HepG2 (cell line): ENCODE results near the gene COPZ2. TPM values are rescaled to one million over a fixed set of nuclear protein-coding genes. Genes with fewer than 3 reads are reported as not detected.
A peak's percentile ranks its signal among the peaks of the same experiment; 100 is the strongest.

Source experiments
- ELF1 ChIP-seq: sonication (generic); formaldehyde crosslinking; IDR thresholded peaks from 2 replicates; pipeline ENCODE4 v1.4.0; 2020; ENCODE audit warnings: missing genetic modification reagents
- GATAD2A ChIP-seq: IDR thresholded peaks from 2 replicates; pipeline ENCODE4 v1.6.1; 2016
- HNF1B ChIP-seq: sonication (generic); formaldehyde crosslinking; IDR thresholded peaks from 2 replicates; pipeline ENCODE4 v1.5.1; 2020; ENCODE audit warnings: mild to moderate bottlenecking, moderate library complexity, missing genetic modification reagents
- NFKB2 ChIP-seq: sonication (generic); formaldehyde crosslinking; IDR thresholded peaks from 2 replicates; pipeline ENCODE4 v1.4.0; 2020; ENCODE audit warnings: missing genetic modification reagents, borderline replicate concordance
- NR2F1 ChIP-seq, 2 experiments: fragments of 450-650 bp in 1 of 2; formaldehyde crosslinking in 1 of 2; IDR thresholded peaks; 2 replicates each; pipeline versions ENCODE4 v1.5.0 to v1.6.1; 2016 to 2020; ENCODE audit warnings: mild to moderate bottlenecking in 1 of 2, missing compliant biosample characterization in 1 of 2, missing genetic modification reagents in 1 of 2, moderate library complexity in 1 of 2
- SP1 ChIP-seq, 2 experiments: fragments of 450-650 bp in 1 of 2; sonication (generic) in 1 of 2; formaldehyde crosslinking in 1 of 2; IDR thresholded peaks; 2 replicates each; pipeline versions ENCODE4 v1.4.0 to v1.6.1; 2016 to 2020; ENCODE audit warnings: missing genetic modification reagents in 1 of 2
- SRF ChIP-seq: IDR thresholded peaks from 2 replicates; pipeline ENCODE4 v1.6.1; 2011; ENCODE audit warnings: mild to moderate bottlenecking, low read depth, low read length, moderate library complexity
- TIGD3 ChIP-seq: sonication (generic); formaldehyde crosslinking; IDR thresholded peaks from 2 replicates; pipeline ENCODE4 v1.5.1; 2020; ENCODE audit warnings: mild to moderate bottlenecking, missing genetic modification reagents, borderline replicate concordance
- ZKSCAN1 ChIP-seq: fragments of 150-350 bp; IDR thresholded peaks from 2 replicates; pipeline ENCODE4 v1.6.1; 2014; ENCODE audit warnings: low read length
- ZNF646 ChIP-seq: sonication (generic); formaldehyde crosslinking; IDR thresholded peaks from 2 replicates; pipeline ENCODE4 v1.9.0; 2021; ENCODE audit warnings: mild to moderate bottlenecking, missing genetic modification reagents
- polyA plus RNA-seq, 8 experiments: library from polyadenylated mRNA; depleted of rRNA in 3 of 8; stranded (reverse) in 7 of 8; unstranded in 1 of 8; fragments of >200 nt; fragmentation: Illumina TruSeq in 4 of 8; extraction: Trizol in 4 of 8; gene quantifications; 2 replicates each; pipeline versions ENCODE4 v1.2.1 to v1.2.3, GENCODE V29; 2011 to 2016; ENCODE audit warnings: low read depth in 4 of 8, missing spikeins in 1 of 8, mixed read lengths in 1 of 8; ENCODE audit not compliant: insufficient read depth in 1 of 8
- total RNA-seq, 5 experiments: library from RNA; depleted of rRNA; stranded (reverse); fragments of >200 nt; fragmentation: Illumina TruSeq; extraction: Trizol; gene quantifications; 2 replicates each; pipeline ENCODE4 v1.2.3, GENCODE V29; 2016; ENCODE audit warnings: low read depth in 1 of 5
- TF ChIP-seq, protein P1 (sequence below): sonication (generic); formaldehyde crosslinking; IDR thresholded peaks from 2 replicates; pipeline ENCODE4 v1.4.0; 2020; ENCODE audit warnings: mild to moderate bottlenecking, missing genetic modification reagents, borderline replicate concordance
- TF ChIP-seq, protein P2 (sequence below): IDR thresholded peaks from 2 replicates; pipeline ENCODE4 v1.6.1; 2016
- TF ChIP-seq, protein P3 (sequence below): sonication (generic); formaldehyde crosslinking; IDR thresholded peaks from 2 replicates; pipeline ENCODE4 v1.5.0; 2020; ENCODE audit warnings: missing genetic modification reagents

Gene COPZ2
- total and polyA plus RNA-seq, 2 of the 13 experiments (the other 11 are each of a cell fraction or from before 2014, with no cell fraction given): 0.61 to 1.5 TPM

- TF ChIP-seq ZNF646 (CRISPR knock-in tag): no peak
- TF ChIP-seq, protein P1, sequence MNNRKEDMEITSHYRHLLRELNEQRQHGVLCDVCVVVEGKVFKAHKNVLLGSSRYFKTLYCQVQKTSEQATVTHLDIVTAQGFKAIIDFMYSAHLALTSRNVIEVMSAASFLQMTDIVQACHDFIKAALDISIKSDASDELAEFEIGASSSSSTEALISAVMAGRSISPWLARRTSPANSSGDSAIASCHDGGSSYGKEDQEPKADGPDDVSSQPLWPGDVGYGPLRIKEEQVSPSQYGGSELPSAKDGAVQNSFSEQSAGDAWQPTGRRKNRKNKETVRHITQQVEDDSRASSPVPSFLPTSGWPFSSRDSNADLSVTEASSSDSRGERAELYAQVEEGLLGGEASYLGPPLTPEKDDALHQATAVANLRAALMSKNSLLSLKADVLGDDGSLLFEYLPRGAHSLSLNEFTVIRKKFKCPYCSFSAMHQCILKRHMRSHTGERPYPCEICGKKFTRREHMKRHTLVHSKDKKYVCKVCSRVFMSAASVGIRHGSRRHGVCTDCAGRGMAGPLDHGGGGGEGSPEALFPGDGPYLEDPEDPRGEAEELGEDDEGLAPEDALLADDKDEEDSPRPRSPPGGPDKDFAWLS: peak; percentile 31; the same call in 1 of the 2 replicates
- no peak for TF ChIP-seq NR2F1 (CRISPR knock-in tag; IDR thresholded peaks at IDR 0.05)
- TF ChIP-seq SP1 (IDR thresholded peaks at IDR 0.05): no peak
- TF ChIP-seq SP1 (CRISPR knock-in tag; IDR thresholded peaks at IDR 0.05): 0 out of 2 replicates have a peak, but pooled peaks have one; percentile 9
- TF ChIP-seq GATAD2A: no peak
- TF ChIP-seq, protein P2, sequence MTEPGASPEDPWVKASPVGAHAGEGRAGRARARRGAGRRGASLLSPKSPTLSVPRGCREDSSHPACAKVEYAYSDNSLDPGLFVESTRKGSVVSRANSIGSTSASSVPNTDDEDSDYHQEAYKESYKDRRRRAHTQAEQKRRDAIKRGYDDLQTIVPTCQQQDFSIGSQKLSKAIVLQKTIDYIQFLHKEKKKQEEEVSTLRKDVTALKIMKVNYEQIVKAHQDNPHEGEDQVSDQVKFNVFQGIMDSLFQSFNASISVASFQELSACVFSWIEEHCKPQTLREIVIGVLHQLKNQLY: no peak
- TF ChIP-seq ZKSCAN1: no peak
- no peak for TF ChIP-seq NFKB2 (CRISPR knock-in tag)
- no peak for TF ChIP-seq TIGD3 (CRISPR knock-in tag)
- TF ChIP-seq, protein P3, sequence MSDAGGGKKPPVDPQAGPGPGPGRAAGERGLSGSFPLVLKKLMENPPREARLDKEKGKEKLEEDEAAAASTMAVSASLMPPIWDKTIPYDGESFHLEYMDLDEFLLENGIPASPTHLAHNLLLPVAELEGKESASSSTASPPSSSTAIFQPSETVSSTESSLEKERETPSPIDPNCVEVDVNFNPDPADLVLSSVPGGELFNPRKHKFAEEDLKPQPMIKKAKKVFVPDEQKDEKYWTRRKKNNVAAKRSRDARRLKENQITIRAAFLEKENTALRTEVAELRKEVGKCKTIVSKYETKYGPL: no peak
- no peak for TF ChIP-seq HNF1B (CRISPR knock-in tag)
- no peak for TF ChIP-seq SRF
- TF ChIP-seq ELF1 (CRISPR knock-in tag): no peak
Measured at GRCh38 chr17:48023400-48024148, 14.0 kb downstream of the COPZ2 start (continued).
